HL-60 (cell line): ENCODE measurements around the gene SETBP1.

Source experiments
- DNase-seq, 2 experiments: peaks; one replicate each; pipeline ENCODE4 v3.0.0-alpha.2; 2010 to 2020; ENCODE audit warnings: low read depth in 1 of 2, low spot score in 1 of 2
- H3K27ac ChIP-seq: fragments of 250-450 bp; sonication (Bioruptor Pico); replicated peaks from 2 replicates; pipeline ENCODE4 v1.5.1; 2020; ENCODE audit warnings: mild to moderate bottlenecking, moderate library complexity
- H3K27me3 ChIP-seq: fragments of 250-450 bp; sonication (Bioruptor Pico); 2 replicates; pipeline ENCODE4 v1.5.1; 2021; ENCODE audit warnings: mild to moderate bottlenecking, moderate library complexity; ENCODE audit not compliant: insufficient read depth, poor library complexity, severe bottlenecking
- H3K4me3 ChIP-seq: replicated peaks from 2 replicates; pipeline ENCODE4 v1.5.1; 2011; ENCODE audit warnings: mild to moderate bottlenecking, control low read depth, low read length; ENCODE audit not compliant: insufficient read depth
- GABPA ChIP-seq: IDR thresholded peaks from 2 replicates; pipeline ENCODE4 v1.6.1; 2012; ENCODE audit warnings: low read depth
- POLR2AphosphoS5 ChIP-seq: IDR thresholded peaks from 2 replicates; pipeline ENCODE4 v1.6.1; 2012; ENCODE audit warnings: low read depth
- REST ChIP-seq: IDR thresholded peaks from 2 replicates; pipeline ENCODE4 v1.6.1; 2012; ENCODE audit warnings: low read depth; ENCODE audit not compliant: insufficient replicate concordance
- SPI1 ChIP-seq: IDR thresholded peaks from 2 replicates; pipeline ENCODE4 v1.6.1; 2012; ENCODE audit warnings: low read depth, mild to moderate bottlenecking, borderline replicate concordance
- TF ChIP-seq, protein P1 (sequence below): IDR thresholded peaks from one replicate; pipeline ENCODE4 v1.5.1; 2011; ENCODE audit warnings: low read length, control low read depth, inconsistent platforms; ENCODE audit not compliant: insufficient read depth

The SETBP1 gene

GRCh38 chr18:44712025-44712424, 31.3 kb downstream of the SETBP1 start:
- H3K27me3 ChIP-seq: peaks cover 19% of the 10 kb centered on the region
- H3K4me3 ChIP-seq: no peak overlapping the region
- TF ChIP-seq POLR2AphosphoS5 (no peak), SPI1 (no peak), GABPA (no peak), REST (no peak)
- TF ChIP-seq, protein P1, sequence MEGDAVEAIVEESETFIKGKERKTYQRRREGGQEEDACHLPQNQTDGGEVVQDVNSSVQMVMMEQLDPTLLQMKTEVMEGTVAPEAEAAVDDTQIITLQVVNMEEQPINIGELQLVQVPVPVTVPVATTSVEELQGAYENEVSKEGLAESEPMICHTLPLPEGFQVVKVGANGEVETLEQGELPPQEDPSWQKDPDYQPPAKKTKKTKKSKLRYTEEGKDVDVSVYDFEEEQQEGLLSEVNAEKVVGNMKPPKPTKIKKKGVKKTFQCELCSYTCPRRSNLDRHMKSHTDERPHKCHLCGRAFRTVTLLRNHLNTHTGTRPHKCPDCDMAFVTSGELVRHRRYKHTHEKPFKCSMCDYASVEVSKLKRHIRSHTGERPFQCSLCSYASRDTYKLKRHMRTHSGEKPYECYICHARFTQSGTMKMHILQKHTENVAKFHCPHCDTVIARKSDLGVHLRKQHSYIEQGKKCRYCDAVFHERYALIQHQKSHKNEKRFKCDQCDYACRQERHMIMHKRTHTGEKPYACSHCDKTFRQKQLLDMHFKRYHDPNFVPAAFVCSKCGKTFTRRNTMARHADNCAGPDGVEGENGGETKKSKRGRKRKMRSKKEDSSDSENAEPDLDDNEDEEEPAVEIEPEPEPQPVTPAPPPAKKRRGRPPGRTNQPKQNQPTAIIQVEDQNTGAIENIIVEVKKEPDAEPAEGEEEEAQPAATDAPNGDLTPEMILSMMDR: no peak
- no peak overlapping the region for H3K27ac ChIP-seq
- DNase-seq: no peak

DNA sequence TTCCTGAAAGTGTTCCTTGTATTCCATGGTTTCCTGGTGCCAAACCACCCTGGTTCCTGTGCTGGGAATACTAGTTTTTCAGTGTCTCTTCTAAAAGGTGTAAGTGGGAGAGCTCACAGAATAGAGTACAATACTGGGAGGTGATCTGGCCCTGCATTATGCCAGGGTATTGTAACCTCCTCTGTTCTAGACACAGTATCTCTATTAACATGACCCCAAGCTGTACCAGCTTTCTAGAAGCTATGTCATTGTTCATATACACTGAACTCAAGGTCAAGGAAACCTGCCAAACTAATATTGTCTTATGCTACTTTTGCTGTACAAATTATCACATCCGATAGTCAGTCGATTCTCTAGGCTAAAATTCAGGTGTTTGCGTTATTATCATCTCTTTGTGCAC, 32.7 kb downstream of the SETBP1 start:
- DNase-seq: no peak
- H3K27ac ChIP-seq: no peak overlapping the region
- TF ChIP-seq REST (no peak), POLR2AphosphoS5 (no peak)
- TF ChIP-seq, protein P1: no peak
- H3K4me3 ChIP-seq: no peak overlapping the region
- H3K27me3 ChIP-seq: peaks cover 16% of the 10 kb centered on the region

- Histone ChIP-seq H3K4me3 (no peak overlapping the region), H3K27ac (no peak overlapping the region), H3K27me3 (peaks cover 12% of the 10 kb centered on the region)
- TF ChIP-seq GABPA (no peak), SPI1 (no peak), POLR2AphosphoS5 (no peak), REST (no peak)
- TF ChIP-seq, protein P1: no peak
- no peak for DNase-seq
These were observed 33.7 kb downstream of the SETBP1 start for GRCh38 chr18:44714376-44714775.
